HT1080 (cell line): ENCODE data around the gene GAPVD1. TPM values are rescaled to one million over a fixed set of nuclear protein-coding genes. Genes with fewer than 3 reads are reported as not detected.
"Not testable (repeated sequence)": the region's sequence is repeated elsewhere in the genome, so short reads cannot be mapped to it uniquely, and the experiment has no call there.

ENCODE experiments used
- DNase-seq: peaks from one replicate; pipeline ENCODE4 v3.0.0-alpha.2; 2015; ENCODE audit warnings: low read depth
- total RNA-seq: library from RNA; depleted of rRNA; stranded (reverse); fragments of >200 nt; shearing (Covaris generic); gene quantifications from 2 replicates; pipeline ENCODE4 v1.2.3, GENCODE V29; 2014

The GAPVD1 gene
- total RNA-seq, 1 experiment from 2014 or later: 37.6 TPM

DNA sequence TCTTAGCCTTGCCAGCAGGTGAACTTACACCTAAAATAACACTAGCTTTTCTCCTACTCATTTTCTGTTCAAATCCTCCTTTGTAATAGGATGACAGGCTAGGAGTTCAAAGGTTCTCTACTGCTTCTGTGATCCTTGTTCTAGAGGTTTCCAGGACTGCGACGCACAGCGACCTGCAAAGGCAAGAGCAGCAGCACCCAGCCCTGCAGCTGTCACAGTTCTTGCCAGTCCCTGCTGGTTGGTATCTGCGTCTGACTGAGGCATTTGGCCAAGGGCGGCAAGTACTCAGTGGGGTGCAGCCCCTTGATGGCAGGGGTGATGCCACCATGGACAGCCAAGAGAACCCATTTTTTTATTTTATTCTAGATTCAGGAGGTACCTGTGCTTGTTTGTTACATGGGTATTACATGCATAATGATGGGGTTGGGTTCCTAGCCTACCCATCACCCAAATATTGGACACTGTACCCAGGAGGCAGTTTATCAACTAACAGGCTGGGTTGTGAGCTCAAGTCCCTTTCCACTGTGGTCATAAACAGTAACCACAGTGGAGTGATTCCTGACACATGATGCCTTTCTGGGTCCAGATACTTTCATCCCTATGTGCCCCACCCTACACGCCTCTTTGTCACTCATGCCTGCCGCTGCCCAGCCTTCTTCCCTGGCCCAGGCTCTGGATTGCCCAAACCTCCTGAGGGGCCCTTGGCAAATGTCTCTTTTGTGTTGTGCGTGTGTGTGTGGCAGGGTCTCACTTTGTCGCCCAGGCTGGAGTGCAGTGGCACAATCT is 111.0 kb downstream of the GAPVD1 start:
- no peak for DNase-seq

DNA sequence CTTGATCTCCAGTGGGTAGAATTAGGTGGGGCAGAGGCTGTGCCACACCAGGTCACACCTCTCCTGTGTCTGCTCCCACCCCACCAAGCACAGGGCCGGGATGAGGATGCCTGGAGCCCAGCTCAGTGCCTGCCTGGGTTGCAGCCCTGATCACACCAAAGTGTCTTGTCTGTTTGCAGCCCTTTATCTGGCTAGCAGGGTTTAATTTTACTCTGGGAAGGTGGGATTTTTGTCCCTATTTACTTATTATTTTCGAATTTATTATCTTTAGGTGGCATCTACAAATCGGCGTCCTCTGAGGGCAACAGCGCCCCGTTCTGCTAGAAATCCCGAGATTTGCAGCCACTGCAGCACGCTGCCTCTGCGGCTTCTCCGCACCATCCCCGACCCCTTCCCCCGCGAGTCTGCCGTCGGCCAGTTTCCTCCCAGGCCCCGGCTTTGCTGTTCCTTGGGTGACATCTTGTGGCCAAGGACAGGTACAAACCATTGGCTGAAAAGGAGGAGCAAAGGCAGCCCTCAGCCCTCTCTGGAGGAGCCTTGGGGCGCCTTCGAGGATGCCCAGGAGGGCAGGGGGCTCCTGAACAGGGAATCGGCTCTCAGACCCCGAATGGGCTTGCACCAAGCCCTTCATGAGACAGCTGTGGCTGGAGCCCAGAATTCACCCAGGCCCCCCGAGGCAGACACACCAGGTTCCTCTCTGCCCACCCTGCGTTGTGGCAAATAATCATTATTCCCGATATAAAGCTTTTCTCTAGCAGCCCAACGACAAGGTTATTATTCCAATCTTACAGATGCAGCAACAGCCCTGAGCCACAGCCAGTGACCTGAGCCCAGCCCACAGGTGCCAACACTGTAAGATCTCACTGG is 113.0 kb downstream of the GAPVD1 start:
- peak; percentile 43 for DNase-seq

DNA sequence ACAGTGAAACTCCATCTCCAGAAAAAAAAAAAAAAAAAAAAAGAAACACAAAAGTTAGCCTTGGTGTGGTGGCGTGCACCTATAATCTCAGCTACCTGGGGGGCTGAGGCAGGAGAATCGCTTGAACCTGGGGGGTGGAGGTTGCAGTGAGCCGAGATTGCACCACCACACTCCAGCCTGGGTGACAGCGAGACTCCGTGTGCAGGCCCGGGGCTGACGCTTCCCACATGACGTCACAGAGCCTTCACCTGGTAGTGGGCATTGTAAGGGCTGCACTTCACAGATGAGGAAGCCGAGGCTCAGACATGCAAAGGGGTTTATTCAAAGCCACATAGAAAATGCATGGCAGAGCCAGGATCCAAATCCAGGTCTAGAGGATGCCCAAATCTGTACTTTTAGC is 114.2 kb downstream of the GAPVD1 start:
- DNase-seq: no peak

- no peak for DNase-seq
Observed at GRCh38 chr9:125376261-125377226, 114.9 kb downstream of the GAPVD1 start.

GRCh38 chr9:125377584-125378250 is 116.1 kb downstream of the GAPVD1 start:
- no peak for DNase-seq

DNA sequence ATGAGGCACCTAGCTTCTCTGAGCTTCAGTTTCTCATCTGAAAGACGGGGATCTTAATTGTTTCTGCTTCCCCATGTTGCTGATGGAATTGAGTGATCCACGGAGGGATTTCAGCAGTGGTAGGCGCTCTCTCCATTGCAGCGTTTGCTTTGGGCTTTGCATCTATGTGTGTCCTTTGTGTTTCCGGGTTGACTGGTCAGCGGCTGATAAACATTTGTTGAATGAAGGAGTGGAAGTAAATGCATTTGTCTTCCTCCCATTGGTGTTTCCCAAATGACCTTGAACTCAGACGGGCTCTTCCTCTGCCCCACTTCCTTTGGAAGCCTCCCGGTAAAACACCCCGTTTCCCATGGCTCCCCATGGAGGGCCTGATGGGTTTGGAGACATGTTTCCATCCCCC is 117.2 kb downstream of the GAPVD1 start:
- no peak for DNase-seq

DNA sequence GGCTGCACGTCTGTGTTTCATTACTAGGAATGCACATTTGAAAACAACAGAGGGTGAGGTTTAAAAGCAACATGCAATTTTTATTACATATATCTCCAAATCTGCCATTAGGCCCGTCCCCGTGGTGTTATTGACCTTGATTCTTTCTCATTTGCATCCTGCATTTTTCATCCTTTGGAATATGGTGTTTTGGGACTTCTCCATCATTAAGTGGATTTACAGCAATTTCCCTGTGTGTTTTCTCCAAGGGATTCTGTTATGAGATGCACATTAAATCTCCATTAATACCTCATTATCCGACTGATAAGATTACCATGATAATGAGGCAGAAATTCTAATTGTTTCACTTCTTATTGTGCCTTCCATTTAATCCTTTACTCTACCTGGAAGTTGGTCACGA is 117.6 kb downstream of the GAPVD1 start:
- no peak for DNase-seq

- peak; percentile 56 for DNase-seq
Observed at GRCh38 chr9:125380406-125380805, 118.8 kb downstream of the GAPVD1 start.

- no peak for DNase-seq
Observed at GRCh38 chr9:125387861-125388524, 126.4 kb downstream of the GAPVD1 start.

DNA sequence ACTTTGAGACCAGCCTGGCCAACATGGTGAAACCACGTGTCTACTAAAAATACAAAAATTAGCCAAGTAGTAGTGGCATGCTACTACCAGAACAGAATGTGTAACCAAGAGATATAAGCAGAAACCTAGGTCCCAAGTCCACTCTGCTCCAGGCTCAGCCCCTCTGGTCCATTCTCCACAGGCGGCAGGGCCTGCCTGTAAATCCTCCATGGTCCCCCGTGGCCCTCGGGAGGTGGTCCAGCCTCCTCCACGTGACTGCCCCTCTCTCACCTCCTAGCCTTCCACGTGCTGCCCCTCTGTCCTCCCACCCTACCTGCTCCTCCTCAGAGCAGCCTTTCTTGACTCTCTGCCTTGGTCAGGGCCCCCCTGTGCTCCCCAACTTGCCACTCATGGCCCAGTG is 127.4 kb downstream of the GAPVD1 start:
- no peak for DNase-seq

- no peak for DNase-seq
Observed at GRCh38 chr9:125391704-125392103, 130.1 kb downstream of the GAPVD1 start.

GRCh38 chr9:125393426-125393825 is 131.8 kb downstream of the GAPVD1 start:
- DNase-seq: peak; percentile 87

GRCh38 chr9:125396799-125397198 is 135.2 kb downstream of the GAPVD1 start:
- DNase-seq: no peak

GRCh38 chr9:125397736-125398135 is 136.1 kb downstream of the GAPVD1 start:
- no peak for DNase-seq

DNA sequence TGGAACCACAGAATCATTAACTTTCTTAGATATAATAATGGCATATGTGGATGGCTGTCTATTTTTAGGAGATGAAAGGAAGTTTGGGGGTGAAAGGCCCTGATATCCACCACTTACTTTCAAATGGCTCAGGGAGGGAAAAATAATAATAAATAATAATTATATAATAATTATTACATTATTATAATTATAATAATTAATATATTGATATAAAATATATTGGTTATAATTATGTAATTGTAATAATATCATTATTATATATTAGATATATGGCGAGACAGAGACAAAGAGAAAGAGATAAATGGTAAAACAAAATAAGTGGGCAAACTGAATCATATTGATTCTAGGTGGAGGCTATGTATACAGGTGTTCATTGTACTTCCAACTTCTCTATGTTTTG is 136.6 kb downstream of the GAPVD1 start:
- no peak for DNase-seq

- DNase-seq: no peak
Observed at GRCh38 chr9:125399165-125399564, 137.5 kb downstream of the GAPVD1 start.

GRCh38 chr9:125399666-125400065 is 138.0 kb downstream of the GAPVD1 start:
- DNase-seq: no peak

DNA sequence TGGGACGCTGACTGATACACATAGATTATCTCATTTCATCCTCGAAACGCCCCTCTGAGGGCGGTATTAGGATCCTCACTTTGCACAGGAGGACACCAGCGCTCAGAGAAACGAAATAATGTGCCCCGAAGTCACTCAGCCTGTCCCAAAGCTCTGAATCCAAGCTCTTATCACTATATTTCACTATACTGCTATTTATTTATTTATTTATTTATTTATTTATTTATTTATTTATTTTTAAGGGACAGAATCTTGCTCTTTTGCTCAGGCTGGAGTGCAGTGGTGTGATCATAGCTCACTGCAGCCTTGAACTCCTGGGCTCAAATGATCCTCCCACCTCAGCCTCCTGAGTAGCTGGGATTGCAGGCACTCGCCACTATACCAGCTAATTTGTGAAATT is 138.6 kb downstream of the GAPVD1 start:
- DNase-seq: not testable (repeated sequence)

GRCh38 chr9:125400725-125401716 is 139.4 kb downstream of the GAPVD1 start:
- peak; percentile 18 for DNase-seq
